Measurements from ENCODE around the gene ADAM10. TPM values are rescaled to one million over a fixed set of nuclear protein-coding genes. Genes with fewer than 3 reads are reported as not detected.

Gene ADAM10
- total and polyA plus RNA-seq, 2 of the 8 experiments (the other 6 are each of a cell fraction or from before 2014, with no cell fraction given), result 46.5 to 163 TPM

DNA sequence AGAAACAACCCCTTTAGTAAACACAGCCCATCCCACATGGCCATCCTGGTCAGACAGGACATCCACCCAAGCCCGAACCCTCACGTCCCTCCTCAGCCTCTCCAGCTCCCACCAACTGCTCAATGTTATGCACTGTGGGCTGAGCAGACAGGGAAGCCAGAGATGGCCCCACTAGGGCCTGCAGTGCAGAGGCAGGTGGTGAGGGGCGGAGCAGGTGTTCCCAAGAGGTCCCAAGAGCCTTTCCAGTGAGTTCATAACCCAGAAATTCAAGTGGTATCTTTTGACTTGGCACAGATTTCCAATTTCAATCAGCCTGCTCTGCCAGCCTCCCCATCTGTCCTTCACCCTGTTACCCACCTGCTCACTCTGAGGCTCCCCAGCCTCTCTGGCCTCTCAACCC lies 187.4 kb downstream of the ADAM10 start:
- Histone ChIP-seq H2BK15ac (ENCODE audit: low read length) (no peak overlapping the region), H3K79me1 (ENCODE audit: low read depth, low read length) (no peaks in the 10 kb centered on the region), H2BK5ac (ENCODE audit: low read depth, low read length) (no peak overlapping the region), H4K8ac (ENCODE audit: extremely low read depth, insufficient read depth, low read length) (no peak overlapping the region), H3K79me2 (ENCODE audit: control insufficient read depth in 1 of 2, insufficient read depth in 2 of 2, low read length in 2 of 2) (no peaks in the 10 kb centered on the region), H3K23me2 (ENCODE audit: low read depth, low read length) (no peaks in the 10 kb centered on the region), H3K23ac (ENCODE audit: insufficient read length) (no peak overlapping the region), H3K27me3 (replicated peaks in 1 of 4; ENCODE audit: control insufficient read depth in 3 of 4, extremely low read depth in 1 of 4, insufficient read depth in 3 of 4, low read length in 3 of 4) (no peaks in the 10 kb centered on the region), H4K5ac (ENCODE audit: insufficient read length, low read depth, low read length) (no peak overlapping the region), H2BK12ac (ENCODE audit: low read depth, low read length) (no peak overlapping the region), H2BK20ac (ENCODE audit: low read length) (no peak overlapping the region), H2AK5ac (ENCODE audit: low read depth, low read length) (no peak overlapping the region), H3K9ac (replicated peaks in 1 of 4; ENCODE audit: extremely low read depth in 1 of 4, low read depth in 3 of 4, low read length in 3 of 4) (no peak overlapping the region), H3K14ac (ENCODE audit: insufficient read length) (no peak overlapping the region), H3K4me1 (replicated peaks in 1 of 4; ENCODE audit: control insufficient read depth in 3 of 4, insufficient read depth in 4 of 4, low read length in 3 of 4) (no peaks in the 10 kb centered on the region; a peak in 1 of 7 replicates), H4K20me1 (replicated peaks in 1 of 2; ENCODE audit: control insufficient read depth in 1 of 2, insufficient read depth in 2 of 2, low read length in 2 of 2) (no peaks in the 10 kb centered on the region), H3K36me3 (ENCODE audit: control insufficient read depth in 2 of 4, insufficient read depth in 4 of 4, low read length in 3 of 4) (no peaks in the 10 kb centered on the region), H3K4ac (replicated peaks; ENCODE audit: insufficient read length, low read depth, low read length) (no peak overlapping the region), H3K18ac (ENCODE audit: extremely low read depth, low read length) (no peak overlapping the region), H3K56ac (replicated peaks; ENCODE audit: insufficient read length, low read depth, low read length) (no peak overlapping the region), H3K27ac (ENCODE audit: low read depth, low read length) (no peak overlapping the region), H3K4me2 (ENCODE audit: insufficient read depth in 1 of 2, low read depth in 2 of 2, low read length in 2 of 2) (no peak overlapping the region), H4K91ac (replicated peaks; ENCODE audit: insufficient read length, low read length) (no peak overlapping the region), H3K4me3 (ENCODE audit: extremely low read depth in 1 of 4, insufficient read depth in 2 of 4, low read depth in 3 of 4, low read length in 4 of 4) (no peak overlapping the region), H3K9me3 (ENCODE audit: insufficient read depth in 2 of 2, low read depth in 1 of 2, low read length in 1 of 2) (peaks cover 7 to 8% of the 10 kb centered on the region in 2 experiments; a peak in 3 of 4 replicates), H2AFZ (ENCODE audit: low read length) (no peak overlapping the region), H2BK120ac (replicated peaks; ENCODE audit: low read depth, low read length) (no peak overlapping the region)
- CTCF ChIA-PET (ENCODE audit: partially characterized antibody), result interaction anchor here (1.1 kb wide), 1 partner anchor 287 kb away, joined by 3 read pairs; no protein-coding TSS in a partner anchor
- no peak for TF ChIP-seq TBP (IDR thresholded peaks at IDR 0.05; ENCODE audit: low read depth, low read length)
- no peak for TF ChIP-seq SUZ12 (IDR thresholded peaks at IDR 0.05; ENCODE audit: low read length)
- FAIRE-seq (no peak), DNase-seq (ENCODE audit: low read depth in 1 of 2, low spot score in 2 of 2) (no peak)
- 75% methylated on average over 3 of the region's 3 CpGs; no CpG with 5 or more reads in 1 of the 2 experiments for WGBS, 2 experiments (ENCODE audit: extremely low coverage in 1 of 2, insufficient coverage in 1 of 2, insufficient read length in 1 of 2, insufficient replicate concordance in 2 of 2, low coverage in 1 of 2, low lambda C conversion rate in 2 of 2, missing lambda C conversion rate in 1 of 2)
- POLR2A ChIA-PET (ENCODE audit: partially characterized antibody), result no interaction called here

Data from H1 (cell line).